GM18867 (cell line): ENCODE data around the gene ZNF141.
"Not testable (repeated sequence)": the region's sequence is repeated elsewhere in the genome, so short reads cannot be mapped to it uniquely, and the experiment has no call there.

ENCODE experiments used
- ATAC-seq: cut with Tn5 transposase; IDR thresholded peaks from one replicate; pipeline ENCODE4 v1.9.1; 2021; ENCODE audit warnings: mild to moderate bottlenecking, moderate library complexity; ENCODE audit not compliant: unreplicated experiment

Gene ZNF141

DNA sequence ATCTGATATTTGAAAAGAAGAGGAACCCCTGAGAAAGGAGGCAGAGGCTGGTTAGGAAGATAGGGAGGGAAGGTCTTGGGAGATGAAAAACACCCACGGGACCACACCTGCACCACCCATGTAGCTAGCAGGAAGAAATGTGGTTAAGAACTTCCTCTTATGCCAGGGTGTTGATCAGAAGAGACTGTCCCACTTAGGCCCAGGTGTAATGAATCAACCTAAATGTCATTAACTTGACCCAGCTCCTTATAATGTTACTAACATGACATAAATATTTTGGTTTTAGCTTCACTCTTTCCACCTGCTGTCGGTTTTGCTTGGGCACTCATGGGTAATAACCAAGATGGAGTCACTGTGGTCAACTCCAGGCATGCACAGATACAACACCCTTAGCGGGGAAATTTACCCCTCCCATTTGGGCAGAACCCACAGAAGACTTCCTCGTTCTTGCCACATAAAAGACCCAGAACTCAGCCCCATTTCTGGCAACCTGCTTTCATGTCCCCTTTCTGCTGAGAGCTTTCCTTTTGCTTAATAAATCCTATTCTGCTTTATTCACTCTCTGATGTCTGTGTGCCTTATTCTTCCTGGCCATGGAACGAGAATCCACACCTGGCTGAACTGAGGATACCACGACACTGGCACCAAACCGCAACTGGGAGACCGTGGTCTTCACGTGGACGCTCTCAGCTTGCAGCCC is 46.8 kb downstream of the ZNF141 start:
- ATAC-seq, result no peak

DNA sequence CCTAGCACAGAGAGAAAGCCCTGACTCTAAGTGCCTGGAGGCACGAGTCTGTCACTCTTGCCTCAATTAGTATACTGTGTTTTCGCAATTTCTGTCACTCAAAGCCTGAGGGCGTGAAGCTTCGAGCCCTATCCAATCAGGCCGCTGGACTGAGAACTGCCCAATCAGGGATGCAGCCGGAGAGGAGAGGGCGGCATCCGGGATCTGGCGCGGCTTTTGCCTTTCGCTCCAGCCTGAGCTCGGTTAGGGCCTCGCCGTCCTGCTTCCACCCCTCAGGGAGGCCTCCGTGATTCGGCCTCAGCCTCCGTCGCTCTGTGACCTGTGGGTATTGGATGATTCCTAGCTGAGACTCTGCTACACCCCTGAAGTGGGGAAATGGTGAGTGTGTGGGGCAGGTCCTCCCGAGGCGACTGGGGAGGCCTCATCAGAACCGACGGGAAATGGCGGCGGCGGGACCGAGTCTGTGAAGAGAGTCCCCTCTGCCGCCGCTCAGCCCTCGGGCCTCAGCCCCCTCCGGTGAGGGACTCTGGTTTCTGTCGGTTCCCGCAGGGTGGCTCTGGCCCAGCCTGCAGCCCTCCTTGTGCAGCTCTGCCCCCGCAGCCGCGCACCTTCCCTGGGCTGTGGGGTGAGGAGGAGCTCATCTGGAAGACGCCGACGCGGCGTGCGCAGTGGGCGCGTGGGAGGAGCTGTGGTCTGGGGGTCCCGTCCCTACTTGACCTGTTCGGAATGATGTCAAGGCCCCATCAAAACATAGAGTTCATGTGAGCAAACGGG is 48.5 kb downstream of the ZNF141 start:
- ATAC-seq, result no peak

DNA sequence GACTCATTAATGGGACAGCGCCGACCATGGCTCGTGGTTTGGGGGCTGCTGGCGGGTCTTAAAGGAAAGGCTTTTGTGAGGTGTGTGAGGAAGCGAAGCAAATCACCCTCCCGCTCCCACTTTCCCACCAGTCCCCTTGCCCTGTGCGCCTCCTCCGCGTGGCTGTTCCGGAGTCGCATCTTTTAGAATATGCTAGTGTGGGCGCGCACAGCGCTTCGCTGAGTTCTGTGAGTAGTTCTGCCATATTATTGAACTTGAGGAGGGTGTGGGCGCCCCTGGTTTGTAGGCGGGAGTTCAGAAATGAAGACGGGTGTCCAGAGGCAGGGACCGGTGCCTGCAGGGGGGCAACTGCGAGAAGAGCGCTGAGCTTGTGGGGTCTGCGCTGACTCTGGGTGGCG is 49.1 kb downstream of the ZNF141 start:
- no peak for ATAC-seq

DNA sequence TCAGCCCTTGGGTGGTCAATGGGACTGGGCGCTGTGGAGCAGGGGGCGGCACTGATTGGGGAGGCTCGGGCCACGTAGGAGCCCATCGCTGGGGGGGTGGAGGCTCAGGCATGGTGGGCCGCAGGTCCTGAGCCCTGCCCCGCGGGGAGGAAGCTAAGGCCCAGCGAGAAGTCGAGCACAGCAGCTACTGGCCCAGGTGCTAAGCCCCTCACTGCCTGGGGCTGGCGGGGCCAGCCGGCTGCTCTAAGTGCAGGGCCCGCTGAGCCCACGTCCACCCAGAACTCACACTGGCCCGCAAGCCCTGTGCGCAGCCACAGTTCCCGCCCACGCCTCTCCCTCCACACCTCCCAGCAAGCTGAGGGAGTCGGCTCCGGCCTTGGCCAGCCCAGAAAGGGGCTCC is 66.4 kb downstream of the ZNF141 start:
- no peak for ATAC-seq

DNA sequence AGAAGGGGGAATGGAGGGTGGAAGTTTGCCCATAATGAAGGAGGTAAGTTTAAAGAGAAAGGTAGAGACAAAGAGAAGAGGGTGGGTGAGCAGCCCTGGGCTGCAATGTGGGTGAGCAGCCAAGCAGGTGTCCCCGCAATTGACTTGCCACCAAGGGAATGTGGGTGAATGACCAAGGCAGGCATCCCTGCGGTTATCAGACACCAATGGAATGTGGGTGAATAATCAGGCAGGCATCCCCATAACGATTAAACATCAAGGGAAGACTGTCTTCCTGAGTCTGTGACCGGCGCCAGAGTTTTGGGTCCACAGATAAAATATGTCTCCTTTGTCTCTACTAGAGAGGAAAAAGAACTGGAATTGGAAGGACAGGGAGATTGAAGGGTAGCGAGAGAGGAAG is 70.7 kb downstream of the ZNF141 start:
- not testable (repeated sequence) for ATAC-seq

DNA sequence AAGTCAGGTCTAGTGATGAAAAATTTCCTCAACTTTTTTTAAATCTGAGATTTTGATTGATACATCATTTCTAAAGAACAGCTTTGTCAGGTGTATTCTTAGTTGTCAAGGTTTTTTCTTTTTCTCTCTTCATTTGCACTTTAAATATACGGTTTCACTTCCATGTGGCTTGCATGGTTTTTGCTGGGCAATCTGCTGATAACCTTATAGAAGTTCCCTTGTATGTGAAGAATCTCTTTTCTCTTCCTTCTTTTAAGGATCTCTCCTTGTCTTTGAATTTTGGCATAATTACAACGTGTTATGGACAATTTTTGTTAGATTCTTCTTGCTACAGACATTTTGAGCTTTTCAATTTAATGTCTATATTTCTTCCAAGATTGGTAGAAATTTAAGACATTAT is 85.0 kb downstream of the ZNF141 start:
- no peak for ATAC-seq
